Mesendoderm (in vitro differentiated cells): ENCODE measurements around the gene PRDM2.

Experiments used
- DNase-seq: peaks from one replicate; pipeline ENCODE4 v3.0.0; 2013
- H2AK5ac ChIP-seq: 2 replicates; pipeline ENCODE4 v1.6.1; 2013; ENCODE audit warnings: low read length, inconsistent platforms
- H2BK120ac ChIP-seq: 2 replicates; pipeline ENCODE4 v1.6.1; 2013; ENCODE audit warnings: low read depth, mild to moderate bottlenecking, low read length, moderate library complexity, mixed read lengths
- H2BK15ac ChIP-seq: replicated peaks from 2 replicates; pipeline ENCODE4 v1.6.1; 2013; ENCODE audit warnings: low read depth, mild to moderate bottlenecking, moderate library complexity
- H2BK5ac ChIP-seq: 2 replicates; pipeline ENCODE4 v1.6.1; 2013; ENCODE audit warnings: low read length, inconsistent platforms
- H3K18ac ChIP-seq: 2 replicates; pipeline ENCODE4 v1.6.1; 2013; ENCODE audit warnings: mild to moderate bottlenecking, low read length, mixed read lengths
- H3K23ac ChIP-seq: one replicate; pipeline ENCODE4 v1.6.1; 2013; ENCODE audit warnings: low read length
- H3K27ac ChIP-seq: 2 replicates; pipeline ENCODE4 v1.5.1; 2013; ENCODE audit warnings: low read depth, mild to moderate bottlenecking, inconsistent platforms, low read length, moderate library complexity
- H3K27me3 ChIP-seq: 2 replicates; pipeline ENCODE4 v1.6.1; 2013; ENCODE audit warnings: low read length, control low read depth, mild to moderate bottlenecking, inconsistent platforms; ENCODE audit not compliant: insufficient read depth, poor library complexity
- H3K36me3 ChIP-seq: 2 replicates; pipeline ENCODE4 v1.6.1; 2013; ENCODE audit warnings: low read length, inconsistent platforms; ENCODE audit not compliant: control insufficient read depth, insufficient read depth
- H3K4ac ChIP-seq: one replicate; pipeline ENCODE4 v1.6.1; 2013; ENCODE audit warnings: low read depth, mild to moderate bottlenecking, low read length, moderate library complexity
- H3K4me1 ChIP-seq: 2 replicates; pipeline ENCODE4 v1.6.1; 2013; ENCODE audit warnings: low read depth, low read length, inconsistent platforms; ENCODE audit not compliant: control insufficient read depth
- H3K4me2 ChIP-seq: 2 replicates; pipeline ENCODE4 v1.6.1; 2013; ENCODE audit warnings: low read length
- H3K4me3 ChIP-seq: 2 replicates; pipeline ENCODE4 v1.5.1; 2013; ENCODE audit warnings: mild to moderate bottlenecking, low read length
- H3K56ac ChIP-seq: one replicate; pipeline ENCODE4 v1.6.1; 2013; ENCODE audit warnings: low read length
- H3K79me1 ChIP-seq: 2 replicates; pipeline ENCODE4 v1.6.1; 2013; ENCODE audit warnings: low read length, inconsistent platforms
- H3K79me2 ChIP-seq: 2 replicates; pipeline ENCODE4 v1.6.1; 2013; ENCODE audit warnings: mild to moderate bottlenecking, low read length; ENCODE audit not compliant: control insufficient read depth, insufficient read depth
- H3K9ac ChIP-seq: 2 replicates; pipeline ENCODE4 v1.6.1; 2013; ENCODE audit warnings: low read length, inconsistent platforms
- H4K5ac ChIP-seq: one replicate; pipeline ENCODE4 v1.6.1; 2013; ENCODE audit warnings: low read length
- H4K8ac ChIP-seq: one replicate; pipeline ENCODE4 v1.6.1; 2013; ENCODE audit warnings: low read depth, mild to moderate bottlenecking, control low read depth, low read length, moderate library complexity
- WGBS: extraction: QIAGEN DNeasy Blood & Tissue Kit; methylation state at CpG from one replicate; pipeline ENCODE4 v1.1.7; 2013; ENCODE audit warnings: low lambda C conversion rate, missing lambda C conversion rate; ENCODE audit not compliant: insufficient coverage; ENCODE audit errors: extremely low coverage; 5-methylcytosine and 5-hydroxymethylcytosine counted together

The PRDM2 gene

DNA sequence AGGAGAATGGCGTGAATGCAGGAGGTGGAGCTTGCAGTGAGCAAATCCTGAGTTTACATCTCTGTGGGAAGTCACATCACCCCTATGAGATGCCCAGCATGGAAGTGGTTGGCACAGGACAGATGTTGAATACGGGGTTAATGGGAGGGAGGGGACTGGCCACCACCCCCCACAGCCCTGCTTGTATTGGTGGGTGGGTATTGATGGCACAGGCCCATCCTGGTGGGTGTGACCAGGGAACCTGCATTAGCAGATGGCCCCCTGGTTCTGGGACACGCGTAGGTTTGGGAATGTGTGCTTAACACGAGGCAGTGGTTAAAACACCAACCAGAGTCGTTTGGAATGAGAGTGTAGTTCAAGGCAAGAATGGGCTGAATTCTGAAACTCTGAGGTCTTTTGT lies 117.9 kb downstream of the PRDM2 start:
- H3K4me2 ChIP-seq: no peak overlapping the region
- no peak overlapping the region for H4K5ac ChIP-seq
- H3K79me1 ChIP-seq: no peaks in the 10 kb centered on the region
- no peak overlapping the region for H4K8ac ChIP-seq
- WGBS: no CpG with 5 or more reads among the region's 6 CpGs
- no peak overlapping the region for H3K18ac ChIP-seq
- no peak overlapping the region for H3K56ac ChIP-seq
- no peak overlapping the region for H2AK5ac ChIP-seq
- no peak overlapping the region for H3K9ac ChIP-seq
- H3K23ac ChIP-seq: no peak overlapping the region
- no peak for DNase-seq
- H2BK5ac ChIP-seq: no peak overlapping the region
- no peak overlapping the region for H3K4me3 ChIP-seq
- no peak overlapping the region for H2BK120ac ChIP-seq
- no peak overlapping the region for H3K4ac ChIP-seq
- H3K27me3 ChIP-seq: no peaks in the 10 kb centered on the region
- no peak overlapping the region for H2BK15ac ChIP-seq
- no peaks in the 10 kb centered on the region for H3K36me3 ChIP-seq
- no peaks in the 10 kb centered on the region for H3K4me1 ChIP-seq
- no peak overlapping the region for H3K27ac ChIP-seq
- H3K79me2 ChIP-seq: no peaks in the 10 kb centered on the region

DNA sequence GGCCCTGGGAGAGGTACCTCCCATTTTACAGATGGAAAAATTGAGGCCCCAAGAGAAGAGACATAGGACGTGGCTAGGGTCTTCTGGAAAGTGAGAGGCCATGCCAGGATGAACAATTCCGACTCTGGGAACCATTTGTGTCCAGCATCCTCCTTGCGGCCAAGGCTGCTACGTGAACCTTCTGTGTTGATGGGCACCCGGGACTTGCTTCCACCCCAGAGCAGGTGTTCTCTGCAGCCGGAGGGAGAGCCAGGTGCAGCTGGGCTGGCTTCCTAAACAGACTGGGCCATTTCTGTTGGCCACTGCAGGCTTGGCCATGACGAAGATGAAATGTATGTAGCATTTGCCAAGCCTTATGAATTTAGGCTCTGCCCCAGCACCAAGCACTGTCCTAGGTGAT lies 118.9 kb downstream of the PRDM2 start:
- Histone ChIP-seq H3K4me3 (no peak overlapping the region), H2BK5ac (no peak overlapping the region), H3K4me1 (no peaks in the 10 kb centered on the region), H3K79me1 (no peaks in the 10 kb centered on the region), H3K23ac (no peak overlapping the region), H3K27me3 (no peaks in the 10 kb centered on the region), H3K79me2 (no peaks in the 10 kb centered on the region), H3K27ac (no peak overlapping the region), H3K36me3 (no peaks in the 10 kb centered on the region), H3K4ac (no peak overlapping the region), H2BK15ac (no peak overlapping the region), H3K18ac (no peak overlapping the region), H2AK5ac (no peak overlapping the region), H3K56ac (no peak overlapping the region), H3K9ac (no peak overlapping the region), H3K4me2 (no peak overlapping the region), H4K5ac (no peak overlapping the region), H2BK120ac (no peak overlapping the region), H4K8ac (no peak overlapping the region)
- WGBS: no CpG with 5 or more reads among the region's 7 CpGs
- DNase-seq: no peak

GRCh38 chr1:13819642-13820041 lies 119.7 kb downstream of the PRDM2 start:
- Histone ChIP-seq H3K27me3 (no peaks in the 10 kb centered on the region), H3K4me2 (no peak overlapping the region), H2BK120ac (no peak overlapping the region), H4K5ac (no peak overlapping the region), H3K18ac (no peak overlapping the region), H3K36me3 (no peaks in the 10 kb centered on the region), H3K56ac (no peak overlapping the region), H3K4me3 (no peak overlapping the region), H3K9ac (no peak overlapping the region), H3K79me1 (no peaks in the 10 kb centered on the region), H2BK5ac (no peak overlapping the region), H3K79me2 (no peaks in the 10 kb centered on the region), H3K4me1 (no peaks in the 10 kb centered on the region), H3K23ac (no peak overlapping the region), H2BK15ac (no peak overlapping the region), H3K4ac (no peak overlapping the region), H3K27ac (no peak overlapping the region), H2AK5ac (no peak overlapping the region), H4K8ac (no peak overlapping the region)
- no peak for DNase-seq
- no CpG with 5 or more reads among the region's 5 CpGs for WGBS

DNA sequence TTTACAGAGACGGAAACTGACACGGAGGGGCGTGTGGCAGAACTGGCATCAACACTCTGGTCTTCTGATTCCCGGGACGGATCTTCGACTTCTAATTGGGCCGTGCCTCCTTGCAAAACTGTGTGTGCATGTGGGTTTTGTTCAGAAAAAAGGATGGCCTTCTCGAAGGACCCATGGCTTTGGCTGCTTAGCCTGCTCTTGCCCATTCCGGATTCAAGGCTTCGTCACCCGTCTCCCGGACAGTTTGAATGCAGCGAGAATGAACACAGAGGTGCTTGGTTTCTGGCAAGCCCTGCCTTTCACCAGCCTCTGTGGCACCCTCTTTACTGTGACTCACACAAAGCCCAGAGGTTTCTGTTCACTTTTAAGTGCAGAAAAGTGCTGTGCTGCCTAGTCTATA lies 120.1 kb downstream of the PRDM2 start:
- no CpG with 5 or more reads among the region's 13 CpGs for WGBS
- no peak overlapping the region for H3K23ac ChIP-seq
- H3K4ac ChIP-seq: no peak overlapping the region

GRCh38 chr1:13820456-13820855 lies 120.5 kb downstream of the PRDM2 start:
- Histone ChIP-seq H3K4me2 (no peak overlapping the region), H3K23ac (no peak overlapping the region), H2AK5ac (no peak overlapping the region), H2BK15ac (no peak overlapping the region), H3K27ac (no peak overlapping the region), H3K27me3 (no peaks in the 10 kb centered on the region), H3K56ac (no peak overlapping the region), H3K18ac (no peak overlapping the region), H3K79me1 (no peaks in the 10 kb centered on the region), H3K4me1 (no peaks in the 10 kb centered on the region), H3K9ac (no peak overlapping the region), H4K5ac (no peak overlapping the region), H3K79me2 (no peaks in the 10 kb centered on the region), H3K36me3 (no peaks in the 10 kb centered on the region), H3K4ac (no peak overlapping the region), H3K4me3 (no peak overlapping the region), H2BK120ac (no peak overlapping the region), H2BK5ac (no peak overlapping the region), H4K8ac (no peak overlapping the region)
- no peak for DNase-seq
- no CpG with 5 or more reads among the region's 8 CpGs for WGBS

More for the DNA sequence above, 120.1 kb downstream of the PRDM2 start:
- Histone ChIP-seq H4K8ac (no peak overlapping the region), H2BK15ac (no peak overlapping the region), H3K56ac (no peak overlapping the region), H3K18ac (no peak overlapping the region), H3K79me1 (no peaks in the 10 kb centered on the region), H3K27ac (no peak overlapping the region), H2BK5ac (no peak overlapping the region), H4K5ac (no peak overlapping the region), H3K27me3 (no peaks in the 10 kb centered on the region), H3K4me1 (no peaks in the 10 kb centered on the region), H2BK120ac (no peak overlapping the region), H2AK5ac (no peak overlapping the region), H3K4me2 (no peak overlapping the region), H3K36me3 (no peaks in the 10 kb centered on the region), H3K4me3 (no peak overlapping the region), H3K79me2 (no peaks in the 10 kb centered on the region), H3K9ac (no peak overlapping the region)
- DNase-seq: no peak

- H3K4ac ChIP-seq: no peak overlapping the region
- no peak overlapping the region for H2BK120ac ChIP-seq
- H3K79me1 ChIP-seq: no peaks in the 10 kb centered on the region
- H2BK5ac ChIP-seq: no peak overlapping the region
- H3K18ac ChIP-seq: no peak overlapping the region
- H4K8ac ChIP-seq: no peak overlapping the region
- H3K27ac ChIP-seq: no peak overlapping the region
- no peaks in the 10 kb centered on the region for H3K27me3 ChIP-seq
- H3K4me2 ChIP-seq: no peak overlapping the region
- no peaks in the 10 kb centered on the region for H3K36me3 ChIP-seq
- no peak overlapping the region for H3K56ac ChIP-seq
- H3K4me3 ChIP-seq: no peak overlapping the region
- H3K4me1 ChIP-seq: no peaks in the 10 kb centered on the region
- no peak overlapping the region for H4K5ac ChIP-seq
- H2BK15ac ChIP-seq: no peak overlapping the region
- no peaks in the 10 kb centered on the region for H3K79me2 ChIP-seq
- no peak overlapping the region for H3K23ac ChIP-seq
- no peak overlapping the region for H3K9ac ChIP-seq
- WGBS: no CpG with 5 or more reads among the region's 24 CpGs
- no peak overlapping the region for H2AK5ac ChIP-seq
- no peak for DNase-seq
Observed at GRCh38 chr1:13823126-13823880, 123.3 kb downstream of the PRDM2 start.
